PC-3 (cell line): Measurements from ENCODE around the gene FGD5. TPM values are rescaled to one million over a fixed set of nuclear protein-coding genes. Genes with fewer than 3 reads are reported as not detected.

Source experiments
- ATAC-seq: fragments of 200-7000 bp; cut with Tn5 transposase; 2 replicates; pipeline ENCODE4 v1.9.1; 2020; ENCODE audit warnings: mild to moderate bottlenecking, moderate library complexity
- BruUV-seq: library from RNA; stranded (reverse); fragments of 400-500 nt; replicated peaks from 2 replicates; lab custom pipeline; 2021; lab: Mats Ljungman, UMichigan
- CTCF ChIA-PET: fragments of 300-600 bp; sonication (Branson Sonifier 250); formaldehyde crosslinking; loops from one replicate; lab custom pipeline; 2022; ENCODE audit warnings: antibody characterized with exemption; lab: Charles Lee
- POLR2A ChIA-PET: fragments of 300-600 bp; sonication (Branson Sonifier 250); formaldehyde crosslinking; loops from one replicate; lab custom pipeline; 2022; ENCODE audit warnings: antibody characterized with exemption; ENCODE audit not compliant: unreplicated experiment; lab: Charles Lee
- DNase-seq: peaks from one replicate; pipeline ENCODE4 v3.0.0-alpha.2; 2015
- H2AFZ ChIP-seq: fragments of 300-600 bp; sonication (generic); 2 replicates; pipeline ENCODE4 v1.6.0; 2016; ENCODE audit warnings: antibody characterized with exemption, low read length
- H3F3A ChIP-seq: fragments of 300-600 bp; sonication (generic); one replicate; pipeline ENCODE4 v1.6.0; 2017; ENCODE audit warnings: antibody characterized with exemption, low read length, control low read depth, mild to moderate bottlenecking; ENCODE audit not compliant: unreplicated experiment
- H3K27ac ChIP-seq: fragments of 300-600 bp; sonication (generic); 2 replicates; pipeline ENCODE4 v1.5.1; 2016; ENCODE audit warnings: mild to moderate bottlenecking, low read length
- H3K27me3 ChIP-seq: fragments of 300-600 bp; sonication (generic); 2 replicates; pipeline ENCODE4 v1.6.1; 2016; ENCODE audit warnings: low read length, mixed read lengths
- H3K36me3 ChIP-seq: fragments of 300-600 bp; sonication (generic); 2 replicates; pipeline ENCODE4 v1.6.1; 2016; ENCODE audit warnings: low read depth, mixed run types, low read length, mixed read lengths
- H3K4me1 ChIP-seq: fragments of 300-600 bp; sonication (generic); 2 replicates; pipeline ENCODE4 v1.5.1; 2016; ENCODE audit warnings: low read length; ENCODE audit not compliant: insufficient read depth
- H3K4me2 ChIP-seq: fragments of 300-600 bp; sonication (generic); 2 replicates; pipeline ENCODE4 v1.6.0; 2016; ENCODE audit warnings: low read length
- H3K4me3 ChIP-seq: fragments of 300-600 bp; sonication (generic); 2 replicates; pipeline ENCODE4 v1.5.1; 2016; ENCODE audit warnings: mild to moderate bottlenecking, low read length, mixed read lengths
- H3K79me2 ChIP-seq: fragments of 300-600 bp; sonication (generic); 2 replicates; pipeline ENCODE4 v1.6.1; 2017; ENCODE audit warnings: low read length, mixed read lengths
- H3K9ac ChIP-seq: fragments of 300-600 bp; sonication (generic); 2 replicates; pipeline ENCODE4 v1.6.0; 2016; ENCODE audit warnings: mild to moderate bottlenecking, low read length
- H3K9me2 ChIP-seq: fragments of 300-600 bp; sonication (generic); replicated peaks from 2 replicates; pipeline ENCODE4 v1.6.1; 2016; ENCODE audit warnings: mixed run types, low read length, mixed read lengths
- H3K9me3 ChIP-seq: fragments of 300-600 bp; sonication (generic); 2 replicates; pipeline ENCODE4 v1.6.1; 2016; ENCODE audit warnings: low read length, mixed read lengths
- H4K20me1 ChIP-seq: fragments of 300-600 bp; sonication (generic); 2 replicates; pipeline ENCODE4 v1.6.1; 2016; ENCODE audit warnings: low read length, mixed read lengths
- EZH2 ChIP-seq: fragments of 300-600 bp; sonication (generic); IDR thresholded peaks from one replicate; pipeline ENCODE4 v1.6.1; 2017; ENCODE audit warnings: antibody characterized with exemption, mild to moderate bottlenecking, low read length; ENCODE audit not compliant: unreplicated experiment
- EZH2phosphoT487 ChIP-seq: fragments of 300-600 bp; sonication (generic); IDR thresholded peaks from 2 replicates; pipeline ENCODE4 v1.6.1; 2018; ENCODE audit warnings: mild to moderate bottlenecking, antibody characterized with exemption, low read length, borderline replicate concordance
- intact Hi-C: fragments of 100-400 bp; cut with micrococcal nuclease; formaldehyde crosslinking; loops from 2 replicates; pipeline ENCODE4 v1.9.0; 2023
- total RNA-seq: library from RNA; depleted of rRNA; stranded (reverse); fragments of >200 nt; gene quantifications from 2 replicates; pipeline ENCODE4 v1.2.3, GENCODE V29; 2014
- TF ChIP-seq, protein P1 (sequence below): fragments of 300-600 bp; sonication (generic); conservative IDR thresholded peaks from 2 replicates; pipeline ENCODE4 v1.5.1; 2017; ENCODE audit warnings: antibody characterized with exemption, low read depth, mild to moderate bottlenecking, low read length

The FGD5 gene
- total RNA-seq, 1 experiment from 2014 or later, result not detected

DNA sequence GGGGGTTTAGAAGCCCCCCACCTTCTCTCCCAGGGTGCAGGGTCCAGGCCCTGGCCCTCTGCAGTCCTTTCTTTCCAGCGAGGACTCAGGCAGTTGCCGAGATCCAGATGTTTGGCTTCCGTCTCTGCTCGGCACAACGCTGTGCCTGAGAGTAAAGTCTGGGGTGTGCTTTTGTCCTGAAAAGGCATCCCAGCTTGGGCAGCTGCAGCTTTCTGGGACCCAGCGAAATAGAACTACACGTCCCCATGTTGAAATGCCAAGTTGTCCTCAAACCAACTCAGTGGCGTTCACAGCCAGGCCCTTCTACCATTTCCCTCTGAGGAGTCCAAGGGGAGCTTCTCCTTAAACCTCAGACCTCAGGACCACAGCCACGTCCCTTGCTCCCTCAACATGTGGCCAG, 23.1 kb downstream of the FGD5 start:
- Histone ChIP-seq H3K4me2 (no peak overlapping the region), H3K27me3 (peaks cover 88% of the 10 kb centered on the region), H3K9me2 (no peaks in the 10 kb centered on the region), H3K36me3 (no peaks in the 10 kb centered on the region), H2AFZ (no peak overlapping the region), H3K27ac (no peak overlapping the region), H4K20me1 (no peaks in the 10 kb centered on the region), H3K4me1 (no peaks in the 10 kb centered on the region), H3K9me3 (no peaks in the 10 kb centered on the region), H3K4me3 (no peak overlapping the region), H3K9ac (no peak overlapping the region), H3K79me2 (no peaks in the 10 kb centered on the region), H3F3A (no peaks in the 10 kb centered on the region)
- ATAC-seq (no peak), DNase-seq (no peak)
- intact Hi-C loops, result no loop called here
- no peak for TF ChIP-seq EZH2phosphoT487
- no peak for TF ChIP-seq EZH2
- BruUV-seq, result no TSS peak
- CTCF ChIA-PET, result no interaction called here
- POLR2A ChIA-PET, result no interaction called here

DNA sequence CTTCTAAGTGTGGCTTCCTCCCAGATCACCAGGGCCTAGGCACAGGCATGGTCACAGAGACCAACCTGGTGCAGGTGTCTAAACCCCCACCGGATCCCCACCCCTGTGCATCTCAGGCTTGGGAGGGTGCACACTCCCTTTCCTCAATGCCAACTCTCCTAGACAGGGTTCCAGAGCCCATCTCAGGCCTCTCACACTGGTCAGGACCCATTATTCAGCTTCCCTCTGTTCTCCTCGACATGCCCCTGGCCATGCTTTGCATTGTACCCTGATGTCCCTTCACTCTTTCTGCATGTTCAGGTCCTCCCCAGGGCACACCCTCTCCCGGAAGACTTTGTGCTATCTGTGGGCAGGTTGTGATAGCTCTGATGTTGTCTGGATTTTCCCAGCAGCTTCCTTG, 23.5 kb downstream of the FGD5 start:
- Histone ChIP-seq H3K36me3 (no peaks in the 10 kb centered on the region), H3K4me1 (no peaks in the 10 kb centered on the region), H3F3A (no peaks in the 10 kb centered on the region), H4K20me1 (no peaks in the 10 kb centered on the region), H3K9me2 (no peaks in the 10 kb centered on the region), H3K27ac (no peak overlapping the region), H3K4me3 (no peak overlapping the region), H3K79me2 (no peaks in the 10 kb centered on the region), H2AFZ (no peak overlapping the region), H3K4me2 (no peak overlapping the region), H3K9me3 (no peaks in the 10 kb centered on the region), H3K27me3 (peaks cover 88% of the 10 kb centered on the region), H3K9ac (no peak overlapping the region)
- no TSS peak for BruUV-seq
- ATAC-seq (no peak), DNase-seq (no peak)
- TF ChIP-seq EZH2 (no peak), EZH2phosphoT487 (no peak)
- TF ChIP-seq, protein P1, sequence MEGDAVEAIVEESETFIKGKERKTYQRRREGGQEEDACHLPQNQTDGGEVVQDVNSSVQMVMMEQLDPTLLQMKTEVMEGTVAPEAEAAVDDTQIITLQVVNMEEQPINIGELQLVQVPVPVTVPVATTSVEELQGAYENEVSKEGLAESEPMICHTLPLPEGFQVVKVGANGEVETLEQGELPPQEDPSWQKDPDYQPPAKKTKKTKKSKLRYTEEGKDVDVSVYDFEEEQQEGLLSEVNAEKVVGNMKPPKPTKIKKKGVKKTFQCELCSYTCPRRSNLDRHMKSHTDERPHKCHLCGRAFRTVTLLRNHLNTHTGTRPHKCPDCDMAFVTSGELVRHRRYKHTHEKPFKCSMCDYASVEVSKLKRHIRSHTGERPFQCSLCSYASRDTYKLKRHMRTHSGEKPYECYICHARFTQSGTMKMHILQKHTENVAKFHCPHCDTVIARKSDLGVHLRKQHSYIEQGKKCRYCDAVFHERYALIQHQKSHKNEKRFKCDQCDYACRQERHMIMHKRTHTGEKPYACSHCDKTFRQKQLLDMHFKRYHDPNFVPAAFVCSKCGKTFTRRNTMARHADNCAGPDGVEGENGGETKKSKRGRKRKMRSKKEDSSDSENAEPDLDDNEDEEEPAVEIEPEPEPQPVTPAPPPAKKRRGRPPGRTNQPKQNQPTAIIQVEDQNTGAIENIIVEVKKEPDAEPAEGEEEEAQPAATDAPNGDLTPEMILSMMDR, result no peak
- CTCF ChIA-PET, result no interaction called here
- POLR2A ChIA-PET, result no interaction called here
- intact Hi-C loops, result no loop called here

- no peaks in the 10 kb centered on the region for H3K4me1 ChIP-seq
- no peak overlapping the region for H3K27ac ChIP-seq
- TF ChIP-seq EZH2 (no peak), EZH2phosphoT487 (no peak)
- TF ChIP-seq, protein P1, result no peak
- H3K9ac ChIP-seq, result no peak overlapping the region
- H3K9me2 ChIP-seq, result no peaks in the 10 kb centered on the region
- no peak overlapping the region for H3K4me2 ChIP-seq
- H3K79me2 ChIP-seq, result no peaks in the 10 kb centered on the region
- no peak overlapping the region for H2AFZ ChIP-seq
- POLR2A ChIA-PET, result no interaction called here
- intact Hi-C loops, result no loop called here
- no TSS peak for BruUV-seq
- peaks cover 88% of the 10 kb centered on the region for H3K27me3 ChIP-seq
- no peak overlapping the region for H3K4me3 ChIP-seq
- no peaks in the 10 kb centered on the region for H4K20me1 ChIP-seq
- H3K36me3 ChIP-seq, result no peaks in the 10 kb centered on the region
- H3F3A ChIP-seq, result no peaks in the 10 kb centered on the region
- DNase-seq (no peak), ATAC-seq (no peak)
- H3K9me3 ChIP-seq, result no peaks in the 10 kb centered on the region
- CTCF ChIA-PET, result no interaction called here
These were observed 24.6 kb downstream of the FGD5 start for GRCh38 chr3:14843321-14843720.
